Endothelial cell of umbilical vein (primary cell): ENCODE measurements around the gene DNAH11. TPM values are rescaled to one million over a fixed set of nuclear protein-coding genes. Genes with fewer than 3 reads are reported as not detected.

Experiments
- BruUV-seq: library from RNA; stranded (reverse); fragments of 400-500 nt; replicated peaks from 2 replicates; lab custom pipeline; 2021; lab: Mats Ljungman, UMichigan
- CTCF ChIA-PET: fragments of 300-600, 350-600 bp; sonication (Branson Sonifier 250); formaldehyde crosslinking; loops from one replicate; lab custom pipeline; 2021; ENCODE audit warnings: antibody characterized with exemption, inconsistent platforms; lab: Charles Lee
- POLR2A ChIA-PET: fragments of 300-600, 350-600 bp; sonication (Branson Sonifier 250); formaldehyde crosslinking; loops from one replicate; lab custom pipeline; 2021; ENCODE audit warnings: antibody characterized with exemption, inconsistent platforms; lab: Charles Lee
- DNase-seq: peaks from one replicate; pipeline ENCODE4 v3.0.0-alpha.2; 2011; ENCODE audit warnings: low read depth, low spot score
- FAIRE-seq: peaks from 2 replicates; lab custom pipeline; 2011; peaks lifted over from hg19 to GRCh38; lab: Jason Lieb, UNC
- H2AFZ ChIP-seq: 2 replicates; pipeline ENCODE4 v1.6.0; 2012; ENCODE audit warnings: low read depth, low read length, control low read depth, inconsistent platforms
- H3K27ac ChIP-seq: 2 replicates; pipeline ENCODE4 v1.5.1; 2011; ENCODE audit warnings: low read depth, mild to moderate bottlenecking, control low read depth, low read length, moderate library complexity; ENCODE audit not compliant: insufficient read depth
- H3K27me3 ChIP-seq, 2 experiments: 2 replicates each; pipeline versions ENCODE4 v1.6.0 to v1.6.1; 2011; ENCODE audit warnings: low read length in 2 of 2, mixed read lengths in 1 of 2; ENCODE audit not compliant: control insufficient read depth in 2 of 2, insufficient read depth in 2 of 2
- H3K36me3 ChIP-seq, 2 experiments: 2 replicates in 1 of 2; 3 replicates in 1 of 2; pipeline ENCODE4 v1.5.1; 2011; ENCODE audit warnings: low read length in 2 of 2, mild to moderate bottlenecking in 1 of 2, moderate library complexity in 1 of 2; ENCODE audit not compliant: control insufficient read depth in 2 of 2, insufficient read depth in 2 of 2; ENCODE audit errors: extremely low read depth in 1 of 2
- H3K4me1 ChIP-seq: 3 replicates; pipeline ENCODE4 v1.5.1; 2011; ENCODE audit warnings: mild to moderate bottlenecking, low read length; ENCODE audit not compliant: control insufficient read depth, insufficient read depth; ENCODE audit errors: extremely low read depth
- H3K4me2 ChIP-seq: 2 replicates; pipeline ENCODE4 v1.6.1; 2011; ENCODE audit warnings: low read length, control low read depth, mixed read lengths; ENCODE audit not compliant: insufficient read depth
- H3K4me3 ChIP-seq, 3 experiments: fragments of 200-600 bp in 1 of 3; sonication (generic), shearing (Covaris generic) in 1 of 3; replicated peaks in 1 of 3; 2 replicates each; pipeline ENCODE4 v1.5.1; 2011 to 2016; ENCODE audit warnings: control low read depth in 3 of 3, low read length in 3 of 3, mild to moderate bottlenecking in 2 of 3, inconsistent platforms in 1 of 3, low read depth in 1 of 3, moderate library complexity in 1 of 3; ENCODE audit not compliant: insufficient read depth in 1 of 3
- H3K79me2 ChIP-seq: 2 replicates; pipeline ENCODE4 v1.6.0; 2012; ENCODE audit warnings: low read length, inconsistent platforms; ENCODE audit not compliant: control insufficient read depth, insufficient read depth
- H3K9ac ChIP-seq: replicated peaks from 2 replicates; pipeline ENCODE3; 2011; ENCODE audit warnings: low read length, control low read depth; ENCODE audit not compliant: insufficient read depth; ENCODE audit errors: extremely low read depth
- H3K9me1 ChIP-seq: replicated peaks from 3 replicates; pipeline ENCODE4 v1.6.0; 2011; ENCODE audit warnings: mild to moderate bottlenecking, low read length; ENCODE audit not compliant: control insufficient read depth, insufficient read depth; ENCODE audit errors: extremely low read depth
- H3K9me3 ChIP-seq: replicated peaks from 2 replicates; pipeline ENCODE4 v1.5.1; 2012; ENCODE audit warnings: low read length, inconsistent platforms; ENCODE audit not compliant: control insufficient read depth, insufficient read depth
- H4K20me1 ChIP-seq: replicated peaks from 2 replicates; pipeline ENCODE3; 2011; ENCODE audit warnings: mild to moderate bottlenecking, low read length; ENCODE audit not compliant: control insufficient read depth, insufficient read depth; ENCODE audit errors: extremely low read depth
- CTCF ChIP-seq, 2 donors: IDR thresholded peaks; 1 replicate in 1 of 2; 2 replicates in 1 of 2; pipeline ENCODE4 v1.5.1; 2011; ENCODE audit warnings: low read length in 2 of 2, mild to moderate bottlenecking in 2 of 2, moderate library complexity in 2 of 2, control low read depth in 1 of 2, inconsistent platforms in 1 of 2, low read depth in 1 of 2; ENCODE audit not compliant: insufficient read depth in 1 of 2; ENCODE audit errors: extremely low read depth in 1 of 2
- EZH2 ChIP-seq: IDR thresholded peaks from 2 replicates; pipeline ENCODE4 v1.6.1; 2012; ENCODE audit warnings: borderline replicate concordance, low read depth, mild to moderate bottlenecking, moderate library complexity, low read length, inconsistent platforms; ENCODE audit not compliant: severe bottlenecking
- FOS ChIP-seq: IDR thresholded peaks from 2 replicates; pipeline ENCODE4 v1.6.1; 2011; ENCODE audit warnings: mild to moderate bottlenecking, low read length, moderate library complexity, borderline replicate concordance; ENCODE audit not compliant: insufficient read depth
- GATA2 ChIP-seq: IDR thresholded peaks from 2 replicates; pipeline ENCODE4 v1.7.0; 2011; ENCODE audit warnings: low read depth, mild to moderate bottlenecking, moderate library complexity, mixed read lengths, low read length; ENCODE audit not compliant: insufficient read length, insufficient read depth
- JUN ChIP-seq: IDR thresholded peaks from 2 replicates; pipeline ENCODE4 v1.6.1; 2011; ENCODE audit warnings: borderline replicate concordance, low read depth; ENCODE audit not compliant: insufficient read length, insufficient read depth
- MAX ChIP-seq: IDR thresholded peaks from 2 replicates; pipeline ENCODE4 v1.6.1; 2011; ENCODE audit not compliant: insufficient read depth, insufficient read length
- MYC ChIP-seq: IDR thresholded peaks from one replicate; pipeline ENCODE4 v1.6.1; 2011; ENCODE audit warnings: mild to moderate bottlenecking, low read depth, low read length
- POLR2A ChIP-seq: IDR thresholded peaks from 2 replicates; pipeline ENCODE4 v1.6.1; 2012; ENCODE audit warnings: low read depth, mild to moderate bottlenecking, control low read depth, low read length
- POLR2AphosphoS5 ChIP-seq: IDR thresholded peaks from 2 replicates; pipeline ENCODE4 v1.6.1; 2012; ENCODE audit warnings: low read depth, mild to moderate bottlenecking, control low read depth, low read length, moderate library complexity; ENCODE audit not compliant: insufficient read depth
- dilution Hi-C: fragments of 300-500 bp; cut with MboI; formaldehyde crosslinking; loops from one replicate; pipeline ENCODE4 v1.15.0; 2019; ENCODE audit warnings: low sequenced_read_pairs; ENCODE audit not compliant: extremely low pct_ligation_motif_present
- intact Hi-C: fragments of 100-400 bp; cut with micrococcal nuclease; formaldehyde crosslinking; loops from one replicate; pipeline ENCODE4 v1.10.0; 2022
- polyA plus RNA-seq, 4 experiments: library from polyadenylated mRNA; depleted of rRNA in 3 of 4; stranded (reverse) in 3 of 4; unstranded in 1 of 4; fragments of >200 nt; gene quantifications; 2 replicates each; pipeline versions ENCODE4 v1.2.1 to v1.2.3, GENCODE V29; 2011 to 2012; ENCODE audit warnings: missing spikeins in 1 of 4
- total RNA-seq: library from RNA; stranded (reverse); gene quantifications from 2 replicates; pipeline ENCODE4 v1.2.3, GENCODE V29; 2021

The DNAH11 gene
- total and polyA plus RNA-seq, 2 donors (not counting 3 experiments of a cell fraction or from before 2014, with no cell fraction given) = 0.69 to 0.91 TPM

- intact Hi-C loops = no loop called here
- H3K4me2 ChIP-seq = no peak overlapping the region
- no peak for TF ChIP-seq FOS
- no peak for TF ChIP-seq MYC
- no peak for TF ChIP-seq GATA2
- H3K9me3 ChIP-seq = no peaks in the 10 kb centered on the region
- no peak overlapping the region for H3K4me3 ChIP-seq
- H3K4me1 ChIP-seq = no peaks in the 10 kb centered on the region
- H3K79me2 ChIP-seq = no peaks in the 10 kb centered on the region
- no peaks in the 10 kb centered on the region for H3K36me3 ChIP-seq
- dilution Hi-C loops = no loop called here
- no peak overlapping the region for H3K27ac ChIP-seq
- H2AFZ ChIP-seq = no peak overlapping the region
- no peaks in the 10 kb centered on the region for H3K9me1 ChIP-seq
- ChIA-PET POLR2A (no interaction called here), CTCF (no interaction called here)
- H3K9ac ChIP-seq = no peak overlapping the region
- peaks cover 5 to 10% of the 10 kb centered on the region in 2 experiments for H3K27me3 ChIP-seq
- BruUV-seq = no TSS peak
- H4K20me1 ChIP-seq = no peaks in the 10 kb centered on the region
- FAIRE-seq (no peak), DNase-seq (no peak)
These were observed 61.3 kb downstream of the DNAH11 start for GRCh38 chr7:21603972-21604749.

- dilution Hi-C loops (no loop called here), intact Hi-C loops (no loop called here)
- POLR2A ChIA-PET = no interaction called here
- no peaks in the 10 kb centered on the region for H3K4me1 ChIP-seq
- no peak for FAIRE-seq
- no peaks in the 10 kb centered on the region for H3K9me1 ChIP-seq
- CTCF ChIA-PET = no interaction called here
- no peaks in the 10 kb centered on the region for H3K9me3 ChIP-seq
- H3K9ac ChIP-seq = no peak overlapping the region
- H4K20me1 ChIP-seq = no peaks in the 10 kb centered on the region
- no peak overlapping the region for H3K4me2 ChIP-seq
- TF ChIP-seq POLR2A (no peak), EZH2 (no peak), MYC (no peak), POLR2AphosphoS5 (no peak), MAX (no peak), CTCF (IDR thresholded peaks at IDR 0.05; ENCODE audit: extremely low read depth in 1 of 2, insufficient read depth in 1 of 2, low read depth in 1 of 2, low read length in 2 of 2) (no peak), FOS (no peak), GATA2 (no peak), JUN (no peak)
- H3K4me3 ChIP-seq = no peak overlapping the region
- H3K36me3 ChIP-seq = no peaks in the 10 kb centered on the region
- H2AFZ ChIP-seq = no peak overlapping the region
- no TSS peak for BruUV-seq
- peaks cover 5 to 10% of the 10 kb centered on the region in 2 experiments for H3K27me3 ChIP-seq
- no peak overlapping the region for H3K27ac ChIP-seq
- no peak for DNase-seq
- H3K79me2 ChIP-seq = no peaks in the 10 kb centered on the region
These were observed 62.3 kb downstream of the DNAH11 start for GRCh38 chr7:21605008-21605585.
